K562 (cell line): ENCODE data around the gene DRC3. TPM values are rescaled to one million over a fixed set of nuclear protein-coding genes. Genes with fewer than 3 reads are reported as not detected.

Source experiments
- ATAC-seq: fragments of 200-7000 bp; cut with Tn5 transposase; 3 replicates; pipeline ENCODE4 v1.9.1; 2020; ENCODE audit warnings: moderate library complexity
- BruUV-seq: library from RNA; stranded (reverse); fragments of 400-500 nt; replicated peaks from 2 replicates; lab custom pipeline; 2021; lab: Mats Ljungman, UMichigan
- CTCF ChIA-PET: fragments of 300-600 bp; formaldehyde crosslinking; extraction: SDS; loops from one replicate; lab custom pipeline; 2021; ENCODE audit warnings: low intra/inter-chr PET ratio; lab: Yijun Ruan, JAX
- POLR2A ChIA-PET: fragments of 300-600, 350-650 bp; sonication (Branson Sonifier 250); formaldehyde crosslinking; extraction: SDS; loops from one replicate; lab custom pipeline; 2021; ENCODE audit warnings: antibody characterized with exemption, inconsistent platforms; lab: Yijun Ruan, JAX
- DNase-seq, 4 experiments: peaks; one replicate each; pipeline versions ENCODE4 v3.0.0 to v3.0.0-alpha.2; 2011 to 2018; ENCODE audit warnings: low spot score in 3 of 4, mixed read lengths in 3 of 4; ENCODE audit errors: extremely low read depth in 1 of 4
- FAIRE-seq: peaks from 2 replicates; lab custom pipeline; 2011; peaks lifted over from hg19 to GRCh38; lab: Jason Lieb, UNC
- H2AFZ ChIP-seq: 2 replicates; pipeline ENCODE4 v1.6.0; 2011; ENCODE audit warnings: low read depth, low read length, control low read depth, inconsistent platforms
- H3K27ac ChIP-seq: fragments of 200-600 bp; 3 replicates; pipeline ENCODE4 v1.8.0; 2011; ENCODE audit warnings: low read depth, mild to moderate bottlenecking, control low read depth, inconsistent platforms, low read length, moderate library complexity, mixed read lengths; ENCODE audit errors: extremely low read depth
- H3K27me3 ChIP-seq, 2 experiments: fragments of 300-600 bp in 1 of 2; 2 replicates in 1 of 2; 3 replicates in 1 of 2; pipeline versions ENCODE4 v1.6.0 to v1.8.0; 2011; ENCODE audit warnings: inconsistent platforms in 2 of 2, low read length in 2 of 2, mild to moderate bottlenecking in 1 of 2, mixed read lengths in 1 of 2, moderate library complexity in 1 of 2; ENCODE audit not compliant: control insufficient read depth in 2 of 2, insufficient read depth in 2 of 2
- H3K36me3 ChIP-seq: fragments of 300-600 bp; 3 replicates; pipeline ENCODE4 v1.8.0; 2011; ENCODE audit warnings: mild to moderate bottlenecking, low read length, inconsistent platforms; ENCODE audit not compliant: control insufficient read depth, insufficient read depth
- H3K4me1 ChIP-seq, 2 experiments: fragments of 200-600 bp in 1 of 2; replicated peaks in 1 of 2; 2 replicates in 1 of 2; 3 replicates in 1 of 2; pipeline versions ENCODE4 v1.5.1 to v1.8.0; 2011; ENCODE audit warnings: inconsistent platforms in 2 of 2, low read length in 2 of 2, mild to moderate bottlenecking in 1 of 2, mixed read lengths in 1 of 2, moderate library complexity in 1 of 2; ENCODE audit not compliant: control insufficient read depth in 2 of 2, insufficient read depth in 2 of 2
- H3K4me2 ChIP-seq: 2 replicates; pipeline ENCODE4 v1.6.1; 2011; ENCODE audit warnings: low read length, control low read depth, inconsistent platforms, mixed read lengths; ENCODE audit not compliant: insufficient read depth
- H3K4me3 ChIP-seq: fragments of 200-600 bp; sonication (generic), shearing (Covaris generic); 2 replicates; pipeline ENCODE4 v1.5.1; 2016; ENCODE audit warnings: control low read depth, inconsistent platforms
- H3K79me2 ChIP-seq: fragments of 200-600 bp; 3 replicates; pipeline ENCODE4 v1.8.0; 2011; ENCODE audit warnings: low read length, inconsistent platforms; ENCODE audit not compliant: control insufficient read depth, insufficient read depth
- H3K9ac ChIP-seq, 2 experiments: 2 replicates each; pipeline versions ENCODE4 v1.6.0 to v1.6.1; 2011; ENCODE audit warnings: low read depth in 2 of 2, low read length in 2 of 2, control low read depth in 1 of 2, inconsistent platforms in 1 of 2, mild to moderate bottlenecking in 1 of 2, mixed read lengths in 1 of 2; ENCODE audit not compliant: insufficient read depth in 1 of 2
- H3K9me1 ChIP-seq: one replicate; pipeline ENCODE4 v1.6.0; 2011; ENCODE audit warnings: inconsistent platforms, mild to moderate bottlenecking, low read length, moderate library complexity; ENCODE audit not compliant: control insufficient read depth, insufficient read depth
- H3K9me3 ChIP-seq: replicated peaks from 2 replicates; pipeline ENCODE4 v1.5.1; 2011; ENCODE audit warnings: low read depth, low read length, inconsistent platforms; ENCODE audit not compliant: control insufficient read depth, insufficient read depth
- H4K20me1 ChIP-seq: replicated peaks from 2 replicates; pipeline ENCODE4 v1.6.1; 2011; ENCODE audit warnings: low read length, inconsistent platforms, mixed read lengths; ENCODE audit not compliant: control insufficient read depth, insufficient read depth
- BDP1 ChIP-seq: IDR thresholded peaks from 3 replicates; pipeline ENCODE4 v1.6.1; 2011; ENCODE audit not compliant: insufficient read length, insufficient read depth
- CXXC5 ChIP-seq: fragments of 250-450 bp; sonication (Bioruptor Pico); IDR thresholded peaks from 2 replicates; pipeline ENCODE4 v1.8.0; 2022; ENCODE audit warnings: inconsistent platforms, mild to moderate bottlenecking, moderate library complexity
- HCFC1 ChIP-seq: IDR thresholded peaks from 2 replicates; pipeline ENCODE4 v1.6.1; 2012; ENCODE audit warnings: low read depth, low read length, improper control_type of control experiment
- JUND ChIP-seq, 2 experiments: IDR thresholded peaks; 2 replicates in 1 of 2; 3 replicates in 1 of 2; pipeline ENCODE4 v1.6.1; 2011; ENCODE audit warnings: borderline replicate concordance in 2 of 2, low read depth in 2 of 2, low read length in 2 of 2, improper control_type of control experiment in 1 of 2, missing biosample characterization in 1 of 2, missing genetic modification characterization in 1 of 2, missing genetic modification reagents in 1 of 2
- MAFK ChIP-seq: IDR thresholded peaks from 2 replicates; pipeline ENCODE4 v1.6.1; 2011; ENCODE audit warnings: low read length, improper control_type of control experiment
- MCM2 ChIP-seq: fragments of 450-650 bp; IDR thresholded peaks from 2 replicates; pipeline ENCODE4 v1.6.1; 2017; ENCODE audit warnings: low read depth, mild to moderate bottlenecking
- MXI1 ChIP-seq: IDR thresholded peaks from 2 replicates; pipeline ENCODE4 v1.6.1; 2011; ENCODE audit warnings: low read depth, mild to moderate bottlenecking, improper control_type of control experiment, low read length
- SRF ChIP-seq, 2 experiments: fragments of 250-450, 450-650 bp in 1 of 2; sonication (Bioruptor Pico) in 1 of 2; sonication (generic) in 1 of 2; formaldehyde crosslinking; IDR thresholded peaks; 2 replicates each; pipeline versions ENCODE4 v1.5.0 to v1.5.1; 2020 to 2022; ENCODE audit warnings: mild to moderate bottlenecking in 1 of 2, missing genetic modification reagents in 1 of 2
- TSHZ1 ChIP-seq: fragments of 250-450 bp; sonication (Bioruptor Pico); IDR thresholded peaks from 2 replicates; pipeline ENCODE4 v1.4.0; 2020; ENCODE audit warnings: mild to moderate bottlenecking, moderate library complexity
- ZNF165 ChIP-seq: fragments of 250-450 bp; sonication (Bioruptor Pico); IDR thresholded peaks from 2 replicates; pipeline ENCODE4 v1.4.0; 2020; ENCODE audit warnings: borderline replicate concordance
- ZNF584 ChIP-seq: fragments of 200-800 bp; sonication (Bioruptor generic); IDR thresholded peaks from 2 replicates; pipeline ENCODE4 v1.6.1; 2016; ENCODE audit warnings: low read depth, mild to moderate bottlenecking, missing genetic modification characterization, missing compliant biosample characterization
- ZNF75A ChIP-seq: fragments of 450-650 bp; formaldehyde crosslinking; IDR thresholded peaks from 2 replicates; pipeline ENCODE4 v1.4.0; 2020; ENCODE audit warnings: mild to moderate bottlenecking
- WGBS: fragments of 100-300 bp; shearing (Covaris generic); methylation state at CpG from one replicate; pipeline ENCODE4 v1.1.6; 2016; ENCODE audit warnings: low coverage, mixed read lengths; ENCODE audit not compliant: insufficient coverage; ENCODE audit errors: missing lambda C conversion rate; 5-methylcytosine and 5-hydroxymethylcytosine counted together
- in situ Hi-C: fragments of 300-500 bp; cut with MboI; formaldehyde crosslinking; loops from 4 replicates; pipeline ENCODE4 v1.15.0; 2018; ENCODE audit warnings: inconsistent platforms, mixed read lengths
- intact Hi-C: fragments of 100-400 bp; cut with micrococcal nuclease; formaldehyde crosslinking; loops from 2 replicates; pipeline ENCODE4 v1.14.2; 2022
- polyA plus RNA-seq, 8 experiments: library from polyadenylated mRNA; depleted of rRNA in 4 of 8; stranded (reverse) in 5 of 8; unstranded in 3 of 8; fragments of >200 nt; fragmentation: Nextera tagmentation in 2 of 8; fragmentation: Illumina TruSeq in 1 of 8; extraction: Ambion mirVana in 2 of 8; extraction: Trizol in 1 of 8; gene quantifications; 2 replicates each; pipeline versions ENCODE4 v1.2.1 to v1.2.3, GENCODE V29; 2011 to 2014; ENCODE audit warnings: inconsistent platforms in 1 of 8, missing spikeins in 1 of 8
- total RNA-seq, 7 experiments: library from RNA; depleted of rRNA in 6 of 7; stranded (reverse); fragments of >200 nt in 6 of 7; fragmentation: Illumina TruSeq in 2 of 7; extraction: Trizol in 2 of 7; gene quantifications; 2 replicates each; pipeline versions ENCODE4 v1.2.1 to v1.2.3, GENCODE V29; 2011 to 2021; ENCODE audit warnings: low replicate concordance in 1 of 7
- TF ChIP-seq, protein P1 (sequence below): sonication (generic); formaldehyde crosslinking; IDR thresholded peaks from 2 replicates; pipeline ENCODE4 v1.9.0; 2022; ENCODE audit warnings: mild to moderate bottlenecking, missing genetic modification reagents
- TF ChIP-seq, protein P2 (sequence below), 2 experiments: fragments of 150-350 bp in 1 of 2; IDR thresholded peaks; 2 replicates each; pipeline ENCODE4 v1.6.1; 2012 to 2016; ENCODE audit warnings: low read depth in 2 of 2, low read length in 2 of 2, mild to moderate bottlenecking in 1 of 2, moderate library complexity in 1 of 2

Gene DRC3
- total and polyA plus RNA-seq, 9 of the 15 experiments (the other 6 are each of a cell fraction or from before 2014, with no cell fraction given) = 0.10 to 0.84 (median 0.30) TPM; not detected in 3

GRCh38 chr17:18038861-18039534 is 66.3 kb downstream of the DRC3 start, which contains the start of the genes ATPAF2 and GID4:
Gene ATPAF2 (minus strand): TSS chr17:18039168. CDS start chr17:18039013, 155 bp downstream.
Gene GID4 (plus strand): TSS chr17:18039408. CDS start chr17:18039465, 57 bp downstream.
- H3K4me2 ChIP-seq = peak within 1 kb of the TSS; percentile 89
- H3K27me3 ChIP-seq = no peaks in the 10 kb centered on the region
- no peaks in the 10 kb centered on the region for H3K9me1 ChIP-seq
- peak within 1 kb of the TSS; percentile 67 for H3K27ac ChIP-seq
- intact Hi-C loops = loop anchor here (5.0 kb wide), 1 partner anchor 357 kb away; the partner anchor contains the start of gene RAI1
- BruUV-seq = no TSS peak
- peak; percentile 94 for ATAC-seq
- no peaks in the 10 kb centered on the region; the same call in 1 of the 2 replicates for H4K20me1 ChIP-seq
- H3K36me3 ChIP-seq = 0 out of 3 replicates have a peak, but pooled peaks cover 3% of the 10 kb centered on the region
- peak; percentile 95 for FAIRE-seq
- peaks cover 24 to 38% of the 10 kb centered on the region in 2 experiments; a peak in 4 of 5 replicates for H3K4me1 ChIP-seq
- in situ Hi-C loops = no loop called here
- H3K9ac ChIP-seq = peak within 1 kb of the TSS; percentile 72 to 97
- peak; percentile 93 to 99 (median 94) for DNase-seq
- peaks cover 53% of the 10 kb centered on the region for H3K79me2 ChIP-seq
- no peaks in the 10 kb centered on the region for H3K9me3 ChIP-seq
- peak within 1 kb of the TSS; percentile 72 for H3K4me3 ChIP-seq
- POLR2A ChIA-PET = no interaction called here
- CTCF ChIA-PET = no interaction called here
- under 1% methylated on average over 35 of the region's 67 CpGs for WGBS
- H2AFZ ChIP-seq = peak within 1 kb of the TSS; percentile 90
- TF ChIP-seq JUND (IDR thresholded peaks at IDR 0.05; ENCODE audit: borderline replicate concordance, low read depth, low read length) (no peak), JUND (tag; IDR thresholded peaks at IDR 0.05; ENCODE audit: borderline replicate concordance, low read depth, low read length) (no peak), SRF (CRISPR knock-in tag; IDR thresholded peaks at IDR 0.05) (no peak), ZNF75A (CRISPR knock-in tag) (no peak), MAFK (no peak), BDP1 (no peak), CXXC5 (CRISPR knock-in tag) (peak; percentile 95), TSHZ1 (no peak), MCM2 (no peak), ZNF165 (CRISPR knock-in tag) (no peak), ZNF584 (CRISPR knock-in tag) (no peak), MXI1 (peak; percentile 72), HCFC1 (peak; percentile 97)
- TF ChIP-seq, protein P1, sequence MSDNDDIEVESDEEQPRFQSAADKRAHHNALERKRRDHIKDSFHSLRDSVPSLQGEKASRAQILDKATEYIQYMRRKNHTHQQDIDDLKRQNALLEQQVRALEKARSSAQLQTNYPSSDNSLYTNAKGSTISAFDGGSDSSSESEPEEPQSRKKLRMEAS (CRISPR knock-in tag) = peak; percentile 92
- TF ChIP-seq, protein P2, sequence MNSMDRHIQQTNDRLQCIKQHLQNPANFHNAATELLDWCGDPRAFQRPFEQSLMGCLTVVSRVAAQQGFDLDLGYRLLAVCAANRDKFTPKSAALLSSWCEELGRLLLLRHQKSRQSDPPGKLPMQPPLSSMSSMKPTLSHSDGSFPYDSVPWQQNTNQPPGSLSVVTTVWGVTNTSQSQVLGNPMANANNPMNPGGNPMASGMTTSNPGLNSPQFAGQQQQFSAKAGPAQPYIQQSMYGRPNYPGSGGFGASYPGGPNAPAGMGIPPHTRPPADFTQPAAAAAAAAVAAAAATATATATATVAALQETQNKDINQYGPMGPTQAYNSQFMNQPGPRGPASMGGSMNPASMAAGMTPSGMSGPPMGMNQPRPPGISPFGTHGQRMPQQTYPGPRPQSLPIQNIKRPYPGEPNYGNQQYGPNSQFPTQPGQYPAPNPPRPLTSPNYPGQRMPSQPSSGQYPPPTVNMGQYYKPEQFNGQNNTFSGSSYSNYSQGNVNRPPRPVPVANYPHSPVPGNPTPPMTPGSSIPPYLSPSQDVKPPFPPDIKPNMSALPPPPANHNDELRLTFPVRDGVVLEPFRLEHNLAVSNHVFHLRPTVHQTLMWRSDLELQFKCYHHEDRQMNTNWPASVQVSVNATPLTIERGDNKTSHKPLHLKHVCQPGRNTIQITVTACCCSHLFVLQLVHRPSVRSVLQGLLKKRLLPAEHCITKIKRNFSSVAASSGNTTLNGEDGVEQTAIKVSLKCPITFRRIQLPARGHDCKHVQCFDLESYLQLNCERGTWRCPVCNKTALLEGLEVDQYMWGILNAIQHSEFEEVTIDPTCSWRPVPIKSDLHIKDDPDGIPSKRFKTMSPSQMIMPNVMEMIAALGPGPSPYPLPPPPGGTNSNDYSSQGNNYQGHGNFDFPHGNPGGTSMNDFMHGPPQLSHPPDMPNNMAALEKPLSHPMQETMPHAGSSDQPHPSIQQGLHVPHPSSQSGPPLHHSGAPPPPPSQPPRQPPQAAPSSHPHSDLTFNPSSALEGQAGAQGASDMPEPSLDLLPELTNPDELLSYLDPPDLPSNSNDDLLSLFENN (IDR thresholded peaks at IDR 0.05; ENCODE audit: low read depth in 2 of 2, low read length in 2 of 2) = no peak
